ENCODE results near the gene AANAT. TPM values are rescaled to one million over a fixed set of nuclear protein-coding genes. Genes with fewer than 3 reads are reported as not detected.

AANAT gene
- total RNA-seq, 4 donors from 2014 or later, result not detected

DNA sequence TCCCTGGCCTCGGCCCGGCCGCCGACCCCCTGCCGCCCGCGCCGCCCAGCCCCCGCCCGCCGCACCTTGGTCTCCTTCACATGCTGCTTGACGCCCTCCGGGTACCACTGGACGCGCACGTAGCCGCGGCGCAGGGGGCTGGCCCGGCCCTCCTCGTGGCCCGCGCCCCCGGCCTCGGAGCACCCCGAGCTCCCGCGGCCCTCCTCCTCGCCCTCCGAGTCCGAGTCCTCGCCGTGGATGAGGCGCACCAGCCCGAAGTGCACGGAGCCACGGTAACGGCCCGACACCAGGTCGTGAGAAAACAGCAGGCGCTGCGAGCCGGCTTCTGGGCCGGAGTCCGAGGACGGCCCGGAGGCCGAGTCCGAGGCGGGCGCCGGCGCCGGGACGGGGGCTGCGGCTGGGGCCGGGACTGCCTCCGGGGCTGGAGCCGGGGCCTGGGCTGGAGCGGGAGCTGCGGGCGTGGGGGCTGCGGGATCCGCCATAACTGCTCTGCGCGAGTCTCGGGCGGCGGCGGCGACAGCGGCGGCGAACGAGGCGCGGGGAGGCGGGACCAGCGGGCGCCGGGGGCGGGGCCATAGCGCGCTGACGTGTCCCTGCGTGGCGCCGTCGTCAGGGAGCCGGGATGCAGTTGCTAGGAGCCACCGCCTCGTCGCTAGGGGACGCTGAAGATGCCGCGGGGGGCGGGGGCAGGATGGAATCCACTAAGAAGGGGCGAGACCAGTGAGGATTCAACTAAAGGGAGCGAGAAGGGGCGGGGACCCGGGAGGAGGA lies 14.6 kb upstream of the AANAT start, which contains the start of gene UBE2O:
TSS of gene UBE2O (minus strand) at position 493 of the 771 bp plus-strand sequence. CDS start at position 482, 11 bp downstream.
- Histone ChIP-seq H3K4me1 (peaks cover 0 to 30% (median 7%) of the 10 kb centered on the region in 3 donors), H3K4me3 (peak within 1 kb of the TSS; percentile 79 to 98), H3K27me3 (no peaks in the 10 kb centered on the region), H3K9me3 (no peaks in the 10 kb centered on the region), H3K36me3 (no peaks in the 10 kb centered on the region), H3K27ac (peak within 1 kb of the TSS; percentile 17 to 89 (median 84))
- WGBS, 2 donors (ENCODE audit: low coverage in 1 of 2), result 0% methylated on average over 4 of the region's 101 CpGs; no CpG with 5 or more reads in 1 of the 2 donors
- TF ChIP-seq EP300 (IDR thresholded peaks at IDR 0.05) (no peak), POLR2AphosphoS5 (IDR thresholded peaks at IDR 0.05) (peak; percentile 16), POLR2A (IDR thresholded peaks at IDR 0.05) (peak; percentile 30 to 45)
- TF ChIP-seq, protein P1, sequence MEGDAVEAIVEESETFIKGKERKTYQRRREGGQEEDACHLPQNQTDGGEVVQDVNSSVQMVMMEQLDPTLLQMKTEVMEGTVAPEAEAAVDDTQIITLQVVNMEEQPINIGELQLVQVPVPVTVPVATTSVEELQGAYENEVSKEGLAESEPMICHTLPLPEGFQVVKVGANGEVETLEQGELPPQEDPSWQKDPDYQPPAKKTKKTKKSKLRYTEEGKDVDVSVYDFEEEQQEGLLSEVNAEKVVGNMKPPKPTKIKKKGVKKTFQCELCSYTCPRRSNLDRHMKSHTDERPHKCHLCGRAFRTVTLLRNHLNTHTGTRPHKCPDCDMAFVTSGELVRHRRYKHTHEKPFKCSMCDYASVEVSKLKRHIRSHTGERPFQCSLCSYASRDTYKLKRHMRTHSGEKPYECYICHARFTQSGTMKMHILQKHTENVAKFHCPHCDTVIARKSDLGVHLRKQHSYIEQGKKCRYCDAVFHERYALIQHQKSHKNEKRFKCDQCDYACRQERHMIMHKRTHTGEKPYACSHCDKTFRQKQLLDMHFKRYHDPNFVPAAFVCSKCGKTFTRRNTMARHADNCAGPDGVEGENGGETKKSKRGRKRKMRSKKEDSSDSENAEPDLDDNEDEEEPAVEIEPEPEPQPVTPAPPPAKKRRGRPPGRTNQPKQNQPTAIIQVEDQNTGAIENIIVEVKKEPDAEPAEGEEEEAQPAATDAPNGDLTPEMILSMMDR (IDR thresholded peaks at IDR 0.05), result peak in 3 of 4 experiments; percentile 45 to 64 (median 63)
- peak; percentile 96 for ATAC-seq

DNA sequence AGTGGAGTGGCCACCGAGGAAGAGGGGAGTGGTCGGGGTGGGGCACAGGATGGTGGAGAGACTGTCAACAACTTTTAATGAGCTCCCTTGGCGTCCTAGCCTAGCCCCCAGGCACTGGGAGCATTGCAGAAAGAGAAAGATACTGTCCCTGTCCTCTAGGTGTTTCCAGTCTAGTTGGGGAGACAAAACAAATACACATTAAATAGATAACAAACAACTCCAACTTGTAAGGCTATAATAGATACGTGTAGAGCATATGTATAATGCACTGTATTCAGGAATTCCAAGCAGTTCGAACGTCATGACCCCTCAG lies 14.0 kb upstream of the AANAT start:
- Histone ChIP-seq H3K4me3 (peak overlapping the region in 1 of 2 donors; percentile 98), H3K27ac (peak overlapping the region in 2 of 4 donors; percentile 85 to 89), H3K27me3 (no peaks in the 10 kb centered on the region), H3K36me3 (no peaks in the 10 kb centered on the region), H3K9me3 (no peaks in the 10 kb centered on the region), H3K4me1 (peaks cover 0 to 25% (median 7%) of the 10 kb centered on the region in 3 donors)
- WGBS, 2 donors (ENCODE audit: low coverage in 1 of 2), result 19 to 25% methylated on average over 6 of the region's 6 CpGs
- no peak for TF ChIP-seq EP300 (IDR thresholded peaks at IDR 0.05)
- TF ChIP-seq, protein P1 (IDR thresholded peaks at IDR 0.05), result no peak
- no peak for TF ChIP-seq POLR2A (IDR thresholded peaks at IDR 0.05)
- no peak for TF ChIP-seq POLR2AphosphoS5 (IDR thresholded peaks at IDR 0.05)
- ATAC-seq, result no peak

DNA sequence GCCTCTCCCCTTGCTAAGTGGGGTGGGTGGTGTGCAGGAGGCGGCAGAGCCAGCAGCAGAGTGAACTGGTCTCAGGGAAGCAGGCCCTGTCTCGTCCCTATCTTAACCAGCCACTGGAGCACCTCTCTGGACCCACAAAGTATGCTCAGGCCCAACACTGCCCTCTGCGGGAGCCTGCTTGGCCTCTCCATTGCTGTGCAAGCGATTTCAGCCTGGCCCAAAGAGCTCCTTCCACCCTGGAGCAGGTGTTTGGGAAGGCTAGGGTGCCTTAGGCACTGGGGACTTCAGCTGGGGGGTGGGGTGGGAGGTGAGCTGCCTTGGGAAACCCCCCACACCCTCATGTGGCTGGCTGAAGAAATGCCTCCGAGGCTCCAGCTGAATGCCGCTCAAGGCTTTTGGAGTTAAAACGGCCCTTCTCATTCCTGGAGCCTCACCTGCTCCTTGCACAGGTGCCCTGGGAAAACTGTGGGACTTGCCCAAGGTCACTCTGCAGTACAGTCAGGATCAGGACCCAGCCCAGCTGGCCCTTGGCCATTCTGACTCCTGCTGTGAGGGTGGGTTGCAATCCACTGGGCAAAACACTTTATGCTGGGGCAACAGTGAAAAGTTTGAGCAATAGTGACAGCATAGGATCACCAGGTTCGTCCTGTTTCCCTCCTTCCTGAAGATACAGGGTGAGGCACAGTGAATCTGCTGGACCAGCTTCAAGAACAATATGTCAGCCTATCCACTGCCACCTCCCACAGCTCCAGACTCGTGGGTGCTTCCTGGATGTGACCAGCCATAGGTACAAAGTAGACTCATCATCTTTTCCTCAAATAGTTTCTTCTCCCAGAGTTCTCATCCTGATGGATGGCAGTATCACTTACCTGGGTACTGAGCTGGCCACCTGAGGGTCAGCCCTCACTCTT lies 8.6 kb upstream of the AANAT start:
- Histone ChIP-seq H3K27me3 (no peaks in the 10 kb centered on the region), H3K4me3 (no peak overlapping the region), H3K36me3 (no peaks in the 10 kb centered on the region), H3K4me1 (no peaks in the 10 kb centered on the region), H3K27ac (no peak overlapping the region), H3K9me3 (no peaks in the 10 kb centered on the region)
- TF ChIP-seq, protein P1 (IDR thresholded peaks at IDR 0.05), result peak in 1 of 4 experiments; percentile 24
- TF ChIP-seq POLR2A (IDR thresholded peaks at IDR 0.05), result no peak
- TF ChIP-seq POLR2AphosphoS5 (IDR thresholded peaks at IDR 0.05), result no peak
- TF ChIP-seq EP300 (IDR thresholded peaks at IDR 0.05), result no peak
- WGBS, 2 donors (ENCODE audit: low coverage in 1 of 2), result 33 to 43% methylated on average over 1 of the region's 9 CpGs
- ATAC-seq, result no peak

DNA sequence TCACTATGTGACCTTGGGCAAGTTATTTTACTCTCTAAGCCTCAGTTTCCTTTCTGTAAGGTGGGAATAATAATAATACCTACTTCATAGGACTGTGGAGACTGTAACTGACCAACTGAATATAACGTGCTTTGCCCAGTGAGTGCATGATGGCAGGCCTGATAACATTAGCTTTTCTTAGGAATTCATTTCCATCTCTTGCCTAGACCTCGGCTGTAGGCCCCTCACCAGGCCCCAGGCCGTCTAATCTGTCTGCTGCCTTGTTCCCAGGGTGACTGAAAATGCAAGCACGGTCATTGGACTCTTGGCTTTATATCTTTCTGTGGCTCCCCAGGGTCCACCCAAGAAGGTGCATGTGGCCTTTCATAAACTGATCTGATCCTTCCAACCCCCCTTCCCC lies 7.7 kb upstream of the AANAT start:
- TF ChIP-seq EP300 (IDR thresholded peaks at IDR 0.05) (no peak), POLR2A (IDR thresholded peaks at IDR 0.05) (no peak), POLR2AphosphoS5 (IDR thresholded peaks at IDR 0.05) (no peak)
- TF ChIP-seq, protein P1 (IDR thresholded peaks at IDR 0.05), result no peak
- 74% methylated on average over 4 of the region's 4 CpGs; no CpG with 5 or more reads in 1 of the 2 donors for WGBS, 2 donors (ENCODE audit: low coverage in 1 of 2)
- no peak for ATAC-seq
- Histone ChIP-seq H3K36me3 (no peaks in the 10 kb centered on the region), H3K27me3 (no peaks in the 10 kb centered on the region), H3K27ac (no peak overlapping the region), H3K4me1 (no peaks in the 10 kb centered on the region), H3K4me3 (no peak overlapping the region), H3K9me3 (no peaks in the 10 kb centered on the region)

Data from gastroesophageal sphincter (tissue), 4 donors.